ENCODE measurements around the gene TENM4.
A peak's percentile ranks its signal among the peaks of the same experiment; 100 is the strongest.

Gene TENM4

GRCh38 chr11:78742430-78742829, 698.4 kb downstream of the TENM4 start:
- no peak for DNase-seq (ENCODE audit: low spot score)

GRCh38 chr11:78741741-78742140, 699.1 kb downstream of the TENM4 start:
- no peak for DNase-seq (ENCODE audit: low spot score)

- DNase-seq (ENCODE audit: low spot score) = no peak
These were observed 700.4 kb downstream of the TENM4 start for GRCh38 chr11:78740199-78741071.

GRCh38 chr11:78737891-78738290, 702.9 kb downstream of the TENM4 start:
- no peak for DNase-seq (ENCODE audit: low spot score)

- DNase-seq (ENCODE audit: low spot score) = no peak
These were observed 703.5 kb downstream of the TENM4 start for GRCh38 chr11:78737301-78737700.

GRCh38 chr11:78735711-78736110, 705.1 kb downstream of the TENM4 start:
- no peak for DNase-seq (ENCODE audit: low spot score)

GRCh38 chr11:78733031-78733430, 707.8 kb downstream of the TENM4 start:
- no peak for DNase-seq (ENCODE audit: low spot score)

- no peak for DNase-seq (ENCODE audit: low spot score)
These were observed 708.6 kb downstream of the TENM4 start for GRCh38 chr11:78732246-78732645.

GRCh38 chr11:78731027-78731426, 709.8 kb downstream of the TENM4 start:
- DNase-seq (ENCODE audit: low spot score) = no peak

- no peak for DNase-seq (ENCODE audit: low spot score)
These were observed 710.5 kb downstream of the TENM4 start for GRCh38 chr11:78730267-78730824.

- DNase-seq (ENCODE audit: low spot score) = no peak
These were observed 713.0 kb downstream of the TENM4 start for GRCh38 chr11:78727816-78728215.

- DNase-seq (ENCODE audit: low spot score) = no peak
These were observed 715.6 kb downstream of the TENM4 start for GRCh38 chr11:78725200-78725599.

GRCh38 chr11:78722786-78723185, 718.0 kb downstream of the TENM4 start:
- DNase-seq (ENCODE audit: low spot score) = no peak

GRCh38 chr11:78720281-78720989, 720.4 kb downstream of the TENM4 start:
- no peak for DNase-seq (ENCODE audit: low spot score)

GRCh38 chr11:78717041-78717440, 723.8 kb downstream of the TENM4 start:
- DNase-seq (ENCODE audit: low spot score) = no peak

- DNase-seq (ENCODE audit: low spot score) = peak; percentile 78
These were observed 725.1 kb downstream of the TENM4 start for GRCh38 chr11:78715639-78716311.

GRCh38 chr11:78714539-78714938, 726.3 kb downstream of the TENM4 start:
- DNase-seq (ENCODE audit: low spot score) = no peak

GRCh38 chr11:78711735-78712134, 729.1 kb downstream of the TENM4 start:
- no peak for DNase-seq (ENCODE audit: low spot score)

- no peak for DNase-seq (ENCODE audit: low spot score)
These were observed 730.4 kb downstream of the TENM4 start for GRCh38 chr11:78710417-78710816.

GRCh38 chr11:78708388-78708787, 732.4 kb downstream of the TENM4 start:
- DNase-seq (ENCODE audit: low spot score) = peak; percentile 33

GRCh38 chr11:78706551-78706950, 734.3 kb downstream of the TENM4 start:
- no peak for DNase-seq (ENCODE audit: low spot score)

- no peak for DNase-seq (ENCODE audit: low spot score)
These were observed 736.0 kb downstream of the TENM4 start for GRCh38 chr11:78704811-78705210.
